Loucy (cell line): ENCODE data around the gene OTOP1.
"Not testable (repeated sequence)": the region's sequence is repeated elsewhere in the genome, so short reads cannot be mapped to it uniquely, and the experiment has no call there.

Source experiments
- CTCF ChIP-seq: fragments of 200-600 bp; sonication (generic); conservative IDR thresholded peaks from 2 replicates; pipeline ENCODE4 v1.5.1; 2014; ENCODE audit warnings: mild to moderate bottlenecking, antibody characterized with exemption, low read length
- EZH2phosphoT487 ChIP-seq: fragments of 200-600 bp; IDR thresholded peaks from 2 replicates; pipeline ENCODE4 v1.6.1; 2018; ENCODE audit warnings: antibody characterized with exemption, mild to moderate bottlenecking, moderate library complexity, borderline replicate concordance

GRCh38 chr4:4160956-4161665, 65.6 kb downstream of the OTOP1 start:
- TF ChIP-seq CTCF, EZH2phosphoT487: not testable (repeated sequence)
